Measurements from ENCODE around the gene PGAP2. TPM values are rescaled to one million over a fixed set of nuclear protein-coding genes. Genes with fewer than 3 reads are reported as not detected.
A peak's percentile ranks its signal among the peaks of the same experiment; 100 is the strongest.

Gene PGAP2
- total RNA-seq, 1 experiment from 2014 or later = 37.4 TPM

DNA sequence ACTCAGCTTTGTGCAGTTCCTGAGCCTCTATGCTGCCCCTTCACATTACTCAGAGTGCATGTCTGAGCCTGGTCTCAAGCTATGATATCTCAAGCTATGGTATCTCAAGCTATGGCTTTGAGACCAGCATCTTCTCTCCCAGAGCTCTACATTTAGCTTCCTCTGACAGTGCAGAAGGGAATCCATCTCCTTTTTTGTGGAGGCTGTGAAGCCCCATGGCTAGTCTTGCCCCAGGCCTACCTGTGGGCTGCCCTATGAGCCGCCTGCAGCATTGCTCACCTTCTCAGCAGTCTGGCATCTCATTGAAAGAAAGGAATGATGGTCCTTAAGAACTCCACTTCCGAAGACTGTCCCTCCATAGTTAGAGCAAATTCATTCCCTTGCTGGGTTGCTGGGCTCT lies 12.6 kb downstream of the PGAP2 start:
- Histone ChIP-seq H2BK12ac (ENCODE audit: insufficient read length, low read depth, low read length) (no peak overlapping the region), H3K18ac (ENCODE audit: insufficient read length, low read depth, low read length) (no peak overlapping the region), H3K79me2 (ENCODE audit: insufficient read depth, low read length) (no peaks in the 10 kb centered on the region), H3K9ac (ENCODE audit: extremely low read depth, insufficient read length, low read length) (no peak overlapping the region), H2BK20ac (ENCODE audit: low read depth, low read length, poor library complexity, severe bottlenecking) (no peak overlapping the region), H3K23ac (ENCODE audit: insufficient read length, low read depth, low read length) (no peak overlapping the region), H3K4me1 (ENCODE audit: insufficient read depth, low read length) (peaks cover 9% of the 10 kb centered on the region; the same call in 1 of the 2 replicates), H2BK15ac (ENCODE audit: low read depth, low read length) (no peak overlapping the region), H2BK120ac (ENCODE audit: low read depth, low read length, poor library complexity, severe bottlenecking) (no peak overlapping the region), H3T11ph (ENCODE audit: low read length) (no peak overlapping the region), H4K91ac (ENCODE audit: insufficient read length, low read depth, low read length) (no peak overlapping the region), H3K4me2 (ENCODE audit: insufficient read depth, insufficient read length, low read length) (no peak overlapping the region), H2AK5ac (ENCODE audit: insufficient read length, low read length) (no peak overlapping the region), H4K8ac (replicated peaks; ENCODE audit: insufficient read length, low read depth, low read length) (no peak overlapping the region), H3K27me3 (ENCODE audit: insufficient read depth, low read length) (no peaks in the 10 kb centered on the region), H2AFZ (ENCODE audit: low read length) (no peak overlapping the region), H3K4ac (ENCODE audit: low read depth, low read length) (no peak overlapping the region), H4K5ac (ENCODE audit: insufficient read length, low read depth, low read length) (no peak overlapping the region), H2BK5ac (ENCODE audit: insufficient read length, low read length) (no peak overlapping the region), H3K14ac (ENCODE audit: insufficient read depth, low read length) (no peak overlapping the region), H3K79me1 (ENCODE audit: insufficient read depth, low read depth, low read length, poor library complexity, severe bottlenecking) (no peaks in the 10 kb centered on the region), H4K20me1 (ENCODE audit: control insufficient read depth, insufficient read depth, insufficient read length) (no peaks in the 10 kb centered on the region), H3K56ac (ENCODE audit: insufficient read length, low read depth, low read length) (no peak overlapping the region), H3K9me3 (ENCODE audit: control insufficient read depth, low read depth, low read length) (no peaks in the 10 kb centered on the region), H3K27ac (ENCODE audit: insufficient read length, low read depth, low read length) (no peak overlapping the region), H3K23me2 (ENCODE audit: insufficient read length, low read depth, low read length, poor library complexity, severe bottlenecking) (no peaks in the 10 kb centered on the region)
- H3K27me3 Mint-ChIP-seq (ENCODE audit: low read depth) = no peaks in the 10 kb centered on the region
- H3K9me3 Mint-ChIP-seq = no peaks in the 10 kb centered on the region
- no CpG with 5 or more reads among the region's 2 CpGs for WGBS (ENCODE audit: extremely low coverage, insufficient read length, low lambda C conversion rate)
- H3K4me3 Mint-ChIP-seq = no peak overlapping the region
- H3K4me1 Mint-ChIP-seq = peaks cover 28 to 29% of the 10 kb centered on the region in 2 experiments
- TF ChIP-seq, protein P1, sequence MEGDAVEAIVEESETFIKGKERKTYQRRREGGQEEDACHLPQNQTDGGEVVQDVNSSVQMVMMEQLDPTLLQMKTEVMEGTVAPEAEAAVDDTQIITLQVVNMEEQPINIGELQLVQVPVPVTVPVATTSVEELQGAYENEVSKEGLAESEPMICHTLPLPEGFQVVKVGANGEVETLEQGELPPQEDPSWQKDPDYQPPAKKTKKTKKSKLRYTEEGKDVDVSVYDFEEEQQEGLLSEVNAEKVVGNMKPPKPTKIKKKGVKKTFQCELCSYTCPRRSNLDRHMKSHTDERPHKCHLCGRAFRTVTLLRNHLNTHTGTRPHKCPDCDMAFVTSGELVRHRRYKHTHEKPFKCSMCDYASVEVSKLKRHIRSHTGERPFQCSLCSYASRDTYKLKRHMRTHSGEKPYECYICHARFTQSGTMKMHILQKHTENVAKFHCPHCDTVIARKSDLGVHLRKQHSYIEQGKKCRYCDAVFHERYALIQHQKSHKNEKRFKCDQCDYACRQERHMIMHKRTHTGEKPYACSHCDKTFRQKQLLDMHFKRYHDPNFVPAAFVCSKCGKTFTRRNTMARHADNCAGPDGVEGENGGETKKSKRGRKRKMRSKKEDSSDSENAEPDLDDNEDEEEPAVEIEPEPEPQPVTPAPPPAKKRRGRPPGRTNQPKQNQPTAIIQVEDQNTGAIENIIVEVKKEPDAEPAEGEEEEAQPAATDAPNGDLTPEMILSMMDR (conservative IDR thresholded peaks at IDR 0.05) = no peak
- H3K36me3 Mint-ChIP-seq (ENCODE audit: insufficient read depth in 1 of 3, low read depth in 3 of 3) = peaks cover 12 to 31% (median 27%) of the 10 kb centered on the region in 3 experiments
- DNase-seq = no peak
- H3K27ac Mint-ChIP-seq = peak overlapping the region in 1 of 3 experiments; percentile 28; a peak in 1 of 7 replicates
